ENCODE measurements around the gene ESPNL.
A peak's percentile ranks its signal among the peaks of the same experiment; 100 is the strongest.

Gene ESPNL

GRCh38 chr2:238069021-238069709, 31.0 kb upstream of the ESPNL start:
- H3K27ac ChIP-seq (ENCODE audit: low read length): no peak overlapping the region
- H3K36me3 ChIP-seq (replicated peaks; ENCODE audit: insufficient read depth, low read length): no peaks in the 10 kb centered on the region; the same call in none of the 2 replicates
- H3K79me2 ChIP-seq (ENCODE audit: low read length): no peaks in the 10 kb centered on the region

GRCh38 chr2:238069877-238070276, 30.3 kb upstream of the ESPNL start:
- no peak for DNase-seq
- Histone ChIP-seq H2AFZ (ENCODE audit: low read length) (no peak overlapping the region), H3K9ac (ENCODE audit: low read length) (no peak overlapping the region), H4K20me1 (ENCODE audit: insufficient read depth, low read length) (no peaks in the 10 kb centered on the region), H3K9me2 (replicated peaks; ENCODE audit: insufficient read depth, low read length) (no peaks in the 10 kb centered on the region), H3F3A (ENCODE audit: insufficient read depth, low read length) (no peaks in the 10 kb centered on the region), H3K9me3 (replicated peaks; ENCODE audit: insufficient read depth, low read length) (no peaks in the 10 kb centered on the region), H3K79me2 (ENCODE audit: low read length) (no peaks in the 10 kb centered on the region), H3K4me2 (ENCODE audit: low read depth, low read length) (no peak overlapping the region), H3K4me1 (ENCODE audit: low read length) (peaks cover 10% of the 10 kb centered on the region; the same call in 1 of the 2 replicates), H3K36me3 (replicated peaks; ENCODE audit: insufficient read depth, low read length) (no peaks in the 10 kb centered on the region; the same call in none of the 2 replicates), H3K4me3 (ENCODE audit: low read length) (no peak overlapping the region), H3K27ac (ENCODE audit: low read length) (no peak overlapping the region), H3K27me3 (replicated peaks; ENCODE audit: insufficient read depth, low read length) (no peaks in the 10 kb centered on the region)
- TF ChIP-seq EZH2 (optimal IDR thresholded peaks at IDR 0.05; ENCODE audit: low read depth, low read length) (no peak), EZH2phosphoT487 (IDR thresholded peaks at IDR 0.05; ENCODE audit: low read length) (no peak), CTCF (IDR thresholded peaks at IDR 0.05; ENCODE audit: low read length) (no peak)

More at GRCh38 chr2:238069021-238069709, 31.0 kb upstream of the ESPNL start:
- peak; percentile 18 for DNase-seq
- no peak overlapping the region for H3K4me3 ChIP-seq (ENCODE audit: low read length)
- H2AFZ ChIP-seq (ENCODE audit: low read length): no peak overlapping the region
- TF ChIP-seq EZH2phosphoT487 (IDR thresholded peaks at IDR 0.05; ENCODE audit: low read length) (no peak), CTCF (IDR thresholded peaks at IDR 0.05; ENCODE audit: low read length) (no peak), EZH2 (optimal IDR thresholded peaks at IDR 0.05; ENCODE audit: low read depth, low read length) (no peak)
- no peak overlapping the region for H3K4me2 ChIP-seq (ENCODE audit: low read depth, low read length)
- no peaks in the 10 kb centered on the region for H3K27me3 ChIP-seq (replicated peaks; ENCODE audit: insufficient read depth, low read length)
- H4K20me1 ChIP-seq (ENCODE audit: insufficient read depth, low read length): no peaks in the 10 kb centered on the region
- no peaks in the 10 kb centered on the region for H3K9me3 ChIP-seq (replicated peaks; ENCODE audit: insufficient read depth, low read length)
- H3F3A ChIP-seq (ENCODE audit: insufficient read depth, low read length): no peaks in the 10 kb centered on the region
- peaks cover 10% of the 10 kb centered on the region; the same call in 1 of the 2 replicates for H3K4me1 ChIP-seq (ENCODE audit: low read length)
- H3K9me2 ChIP-seq (replicated peaks; ENCODE audit: insufficient read depth, low read length): no peaks in the 10 kb centered on the region
- no peak overlapping the region for H3K9ac ChIP-seq (ENCODE audit: low read length)

GRCh38 chr2:238075397-238075796, 24.7 kb upstream of the ESPNL start:
- no peaks in the 10 kb centered on the region for H4K20me1 ChIP-seq (ENCODE audit: insufficient read depth, low read length)
- no peak overlapping the region for H2AFZ ChIP-seq (ENCODE audit: low read length)
- H3K36me3 ChIP-seq (replicated peaks; ENCODE audit: insufficient read depth, low read length): no peaks in the 10 kb centered on the region; the same call in 1 of the 2 replicates
- no peak overlapping the region for H3K4me2 ChIP-seq (ENCODE audit: low read depth, low read length)
- no peak overlapping the region for H3K4me3 ChIP-seq (ENCODE audit: low read length)
- H3K9me2 ChIP-seq (replicated peaks; ENCODE audit: insufficient read depth, low read length): no peaks in the 10 kb centered on the region
- no peak overlapping the region for H3K27ac ChIP-seq (ENCODE audit: low read length)
- no peak for DNase-seq
- no peak for TF ChIP-seq EZH2phosphoT487 (IDR thresholded peaks at IDR 0.05; ENCODE audit: low read length)
- no peak for TF ChIP-seq EZH2 (optimal IDR thresholded peaks at IDR 0.05; ENCODE audit: low read depth, low read length)
- TF ChIP-seq CTCF (IDR thresholded peaks at IDR 0.05; ENCODE audit: low read length): no peak
- no peaks in the 10 kb centered on the region for H3K4me1 ChIP-seq (ENCODE audit: low read length)
- H3K27me3 ChIP-seq (replicated peaks; ENCODE audit: insufficient read depth, low read length): no peaks in the 10 kb centered on the region
- H3K9ac ChIP-seq (ENCODE audit: low read length): no peak overlapping the region
- H3K9me3 ChIP-seq (replicated peaks; ENCODE audit: insufficient read depth, low read length): no peaks in the 10 kb centered on the region
- no peaks in the 10 kb centered on the region for H3K79me2 ChIP-seq (ENCODE audit: low read length)
- H3F3A ChIP-seq (ENCODE audit: insufficient read depth, low read length): no peaks in the 10 kb centered on the region
